ENCODE data around the gene BFAR.
"Not testable (repeated sequence)": the region's sequence is repeated elsewhere in the genome, so short reads cannot be mapped to it uniquely, and the experiment has no call there.

BFAR gene

GRCh38 chr16:14701859-14702258 is 69.1 kb downstream of the BFAR start:
- not testable (repeated sequence) for DNase-seq

GRCh38 chr16:14702672-14703071 is 69.9 kb downstream of the BFAR start:
- DNase-seq: not testable (repeated sequence)

GRCh38 chr16:14703156-14704011 is 70.6 kb downstream of the BFAR start, which contains the start of gene NPIPA3:
Gene NPIPA3 (plus strand): TSS chr16:14703411. CDS start chr16:14708944, 5,533 bp downstream.
- not testable (repeated sequence) for DNase-seq

All from activated CD4-positive, alpha-beta T cell treated with anti-CD3 and anti-CD28 coated beads, Interleukin-2, amount 50 U/mL, for 1 hour (primary cell).